Hindlimb muscle (tissue), 1 donor: ENCODE results near the gene CYS1. TPM values are rescaled to one million over a fixed set of nuclear protein-coding genes. Genes with fewer than 3 reads are reported as not detected.
"Not testable (repeated sequence)": the region's sequence is repeated elsewhere in the genome, so short reads cannot be mapped to it uniquely, and the experiment has no call there.

Experiments used
- DNase-seq: peaks from one replicate; pipeline ENCODE4 v3.0.0-alpha.2; 2013
- polyA plus RNA-seq: library from polyadenylated mRNA; unstranded; fragments of 120-200 nt; gene quantifications from one replicate; pipeline ENCODE4 v1.2.1, GENCODE V29; 2013; ENCODE audit not compliant: insufficient read length

Gene CYS1
- polyA plus RNA-seq, 1 donor: 14.0 TPM

- DNase-seq: no peak
Observed at GRCh38 chr2:10028988-10029874, 51.0 kb downstream of the CYS1 start.

GRCh38 chr2:10028407-10028987 lies 51.7 kb downstream of the CYS1 start:
- DNase-seq: no peak

GRCh38 chr2:10027660-10028330 lies 52.4 kb downstream of the CYS1 start:
- DNase-seq: no peak

- DNase-seq: no peak
Observed at GRCh38 chr2:10026940-10027569, 53.2 kb downstream of the CYS1 start.

- no peak for DNase-seq
Observed at GRCh38 chr2:10022966-10023662, 57.1 kb downstream of the CYS1 start.

GRCh38 chr2:10022445-10022844 lies 57.8 kb downstream of the CYS1 start:
- DNase-seq: no peak

- DNase-seq: no peak
Observed at GRCh38 chr2:10022041-10022421, 58.2 kb downstream of the CYS1 start.

- DNase-seq: no peak
Observed at GRCh38 chr2:10019602-10020400, 60.4 kb downstream of the CYS1 start.

GRCh38 chr2:10019174-10019573 lies 61.0 kb downstream of the CYS1 start:
- no peak for DNase-seq

- no peak for DNase-seq
Observed at GRCh38 chr2:10017313-10017941, 62.8 kb downstream of the CYS1 start.

GRCh38 chr2:10016802-10017258 lies 63.4 kb downstream of the CYS1 start:
- DNase-seq: no peak

- DNase-seq: no peak
Observed at GRCh38 chr2:10016001-10016801, 64.0 kb downstream of the CYS1 start.

- DNase-seq: not testable (repeated sequence)
Observed at GRCh38 chr2:10015376-10015989, 64.7 kb downstream of the CYS1 start.

GRCh38 chr2:10014418-10015190 lies 65.6 kb downstream of the CYS1 start:
- no peak for DNase-seq

- DNase-seq: not testable (repeated sequence)
Observed at GRCh38 chr2:10013651-10014417, 66.4 kb downstream of the CYS1 start.

- no peak for DNase-seq
Observed at GRCh38 chr2:10012963-10013461, 67.2 kb downstream of the CYS1 start.

GRCh38 chr2:10012366-10012962 lies 67.7 kb downstream of the CYS1 start:
- DNase-seq: not testable (repeated sequence)
